NCI-H748 (cell line): Measurements from ENCODE around the gene LRRC71.

Experiments
- DNase-seq: peaks from one replicate; lab custom pipeline; 2025; ENCODE audit not compliant: unreplicated experiment; lab: John Stamatoyannopoulos, UW

Gene LRRC71

DNA sequence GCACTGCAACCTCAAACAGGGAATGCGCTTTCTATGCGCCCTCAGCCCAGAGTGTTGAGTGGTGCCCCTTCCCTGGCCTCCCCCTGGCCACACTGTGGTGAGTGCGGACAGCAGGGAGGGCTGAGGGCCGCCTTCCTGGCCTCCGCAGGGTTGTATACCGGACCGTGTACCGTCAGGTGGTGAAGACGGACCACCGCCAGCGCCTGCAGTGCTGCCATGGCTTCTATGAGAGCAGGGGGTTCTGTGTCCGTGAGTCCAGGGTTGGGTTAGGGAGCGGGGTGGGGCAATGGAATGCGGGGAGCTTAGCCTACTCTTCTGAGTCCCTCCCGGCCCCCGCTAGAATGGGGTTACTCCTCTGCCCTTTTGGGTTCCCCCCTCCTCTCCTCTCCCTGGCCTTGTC lies 15.3 kb upstream of the LRRC71 start:
- DNase-seq, result no peak

- DNase-seq, result no peak
These were observed 14.8 kb upstream of the LRRC71 start for GRCh38 chr1:156905651-156906050.

DNA sequence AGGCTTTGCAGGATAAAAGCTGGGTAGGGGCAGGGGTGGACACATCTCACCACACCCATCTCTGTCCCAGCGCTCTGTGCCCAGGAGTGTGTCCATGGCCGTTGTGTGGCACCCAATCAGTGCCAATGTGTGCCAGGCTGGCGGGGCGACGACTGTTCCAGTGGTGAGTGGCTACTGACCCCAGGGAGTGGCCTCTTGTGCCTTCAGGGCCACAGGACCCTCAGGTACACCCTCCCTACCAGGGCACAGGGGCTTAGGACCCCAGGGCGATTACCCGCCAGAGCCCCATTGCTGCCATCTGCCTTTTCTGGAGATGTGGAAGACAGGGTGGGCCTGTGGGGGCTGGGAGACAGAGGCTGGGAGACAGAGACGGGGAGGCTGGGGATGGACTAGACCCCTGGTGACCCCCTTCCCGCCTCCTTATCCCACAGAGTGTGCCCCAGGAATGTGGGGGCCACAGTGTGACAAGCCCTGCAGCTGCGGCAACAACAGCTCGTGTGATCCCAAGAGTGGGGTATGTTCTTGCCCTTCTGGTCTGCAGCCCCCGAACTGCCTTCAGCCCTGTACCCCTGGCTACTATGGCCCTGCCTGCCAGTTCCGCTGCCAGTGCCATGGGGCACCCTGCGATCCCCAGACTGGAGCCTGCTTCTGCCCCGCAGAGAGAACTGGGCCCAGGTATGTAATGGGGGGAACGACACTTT lies 14.1 kb upstream of the LRRC71 start:
- no peak for DNase-seq

DNA sequence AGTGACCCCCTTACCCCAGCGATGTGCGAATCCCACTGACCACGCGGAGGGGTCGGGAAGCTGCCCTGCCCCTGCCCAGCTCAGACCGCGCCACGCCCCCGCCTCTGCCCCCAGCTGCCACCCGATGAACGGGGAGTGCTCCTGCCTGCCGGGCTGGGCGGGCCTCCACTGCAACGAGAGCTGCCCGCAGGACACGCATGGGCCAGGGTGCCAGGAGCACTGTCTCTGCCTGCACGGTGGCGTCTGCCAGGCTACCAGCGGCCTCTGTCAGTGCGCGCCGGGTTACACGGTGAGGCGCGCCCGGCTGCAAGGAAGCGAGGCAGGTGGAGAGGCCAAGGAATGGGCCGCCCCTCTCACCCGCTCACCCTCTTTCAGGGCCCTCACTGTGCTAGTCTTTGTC lies 11.9 kb upstream of the LRRC71 start:
- DNase-seq, result peak; percentile 25

GRCh38 chr1:156908955-156909354 lies 11.5 kb upstream of the LRRC71 start:
- no peak for DNase-seq

DNA sequence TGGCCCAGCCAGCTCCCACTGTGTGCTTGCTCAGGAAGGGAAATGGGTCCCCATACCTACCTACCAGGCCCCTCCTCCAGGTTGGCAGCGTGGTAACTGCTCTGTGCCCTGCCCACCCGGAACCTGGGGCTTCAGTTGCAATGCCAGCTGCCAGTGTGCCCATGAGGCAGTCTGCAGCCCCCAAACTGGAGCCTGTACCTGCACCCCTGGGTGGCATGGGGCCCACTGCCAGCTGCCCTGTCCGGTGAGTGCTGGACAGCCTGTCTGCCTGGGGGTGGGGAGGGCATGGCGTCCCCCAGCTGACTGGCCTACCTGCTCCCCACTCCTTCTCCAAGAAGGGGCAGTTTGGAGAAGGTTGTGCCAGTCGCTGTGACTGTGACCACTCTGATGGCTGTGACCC lies 10.8 kb upstream of the LRRC71 start:
- DNase-seq, result no peak

DNA sequence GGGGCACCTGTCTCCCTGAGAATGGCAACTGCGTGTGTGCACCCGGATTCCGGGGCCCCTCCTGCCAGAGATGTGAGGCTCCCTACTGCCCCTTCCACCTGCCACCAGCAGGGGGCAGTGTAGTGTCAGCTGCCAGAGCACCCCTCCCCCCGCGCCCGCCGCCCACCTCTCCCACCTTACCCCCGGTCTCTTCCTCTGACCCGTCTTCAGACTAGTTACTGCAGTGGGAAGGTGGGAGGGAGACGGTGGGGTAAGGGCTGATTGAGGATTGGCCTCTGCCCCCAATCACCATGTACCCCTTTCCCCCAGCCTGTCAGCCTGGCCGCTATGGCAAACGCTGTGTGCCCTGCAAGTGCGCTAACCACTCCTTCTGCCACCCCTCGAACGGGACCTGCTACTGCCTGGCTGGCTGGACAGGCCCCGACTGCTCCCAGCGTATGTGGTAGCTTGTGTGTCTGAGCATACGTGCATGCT lies 10.1 kb upstream of the LRRC71 start:
- DNase-seq, result peak; percentile 29

GRCh38 chr1:156911577-156912298 lies 8.7 kb upstream of the LRRC71 start:
- DNase-seq, result no peak

DNA sequence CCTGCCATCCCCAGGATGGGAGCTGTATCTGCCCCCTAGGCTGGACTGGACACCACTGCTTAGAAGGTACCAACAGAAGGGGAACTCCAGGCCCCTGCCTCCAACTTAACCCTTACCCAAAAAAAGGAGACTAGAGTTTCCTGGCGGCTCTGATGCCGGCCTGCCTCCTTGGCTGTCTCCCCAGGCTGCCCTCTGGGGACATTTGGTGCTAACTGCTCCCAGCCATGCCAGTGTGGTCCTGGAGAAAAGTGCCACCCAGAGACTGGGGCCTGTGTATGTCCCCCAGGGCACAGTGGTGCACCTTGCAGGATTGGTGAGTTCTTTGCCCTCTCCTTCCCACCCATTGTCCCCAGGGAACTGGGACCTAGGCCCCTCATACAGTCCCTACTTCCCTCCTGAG lies 8.1 kb upstream of the LRRC71 start:
- no peak for DNase-seq

DNA sequence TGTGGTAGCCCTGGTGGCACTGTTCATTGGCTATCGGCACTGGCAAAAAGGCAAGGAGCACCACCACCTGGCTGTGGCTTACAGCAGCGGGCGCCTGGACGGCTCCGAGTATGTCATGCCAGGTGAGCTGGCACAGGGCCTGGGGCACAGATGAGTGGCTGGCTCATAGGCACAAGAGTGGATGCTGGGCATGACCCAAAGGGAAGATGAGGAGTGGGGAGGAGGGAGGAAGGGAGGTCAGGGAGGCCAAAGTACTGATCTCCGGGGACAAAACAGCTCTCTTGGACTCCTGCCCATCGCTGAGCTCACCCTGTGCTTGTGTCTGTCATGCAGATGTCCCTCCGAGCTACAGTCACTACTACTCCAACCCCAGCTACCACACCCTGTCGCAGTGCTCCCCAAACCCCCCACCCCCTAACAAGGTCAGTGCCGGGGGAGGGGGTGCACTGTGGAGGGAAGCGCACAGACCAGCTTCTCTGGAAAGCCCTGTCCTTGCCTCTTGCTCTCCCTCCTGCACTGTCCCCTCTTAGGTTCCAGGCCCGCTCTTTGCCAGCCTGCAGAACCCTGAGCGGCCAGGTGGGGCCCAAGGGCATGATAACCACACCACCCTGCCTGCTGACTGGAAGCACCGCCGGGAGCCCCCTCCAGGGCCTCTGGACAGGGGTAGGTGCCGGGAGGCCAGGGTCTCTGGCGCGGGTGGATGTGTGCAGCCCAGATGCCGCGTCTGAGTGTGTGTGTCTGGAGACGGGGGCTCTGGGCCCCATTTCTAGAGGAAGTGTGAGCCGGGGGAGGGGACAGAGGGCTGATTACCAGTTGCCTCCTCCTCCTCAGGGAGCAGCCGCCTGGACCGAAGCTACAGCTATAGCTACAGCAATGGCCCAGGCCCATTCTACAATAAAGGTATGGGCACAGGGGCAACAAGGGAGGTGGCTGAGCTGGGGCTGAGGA lies 7.3 kb upstream of the LRRC71 start:
- DNase-seq, result no peak

DNA sequence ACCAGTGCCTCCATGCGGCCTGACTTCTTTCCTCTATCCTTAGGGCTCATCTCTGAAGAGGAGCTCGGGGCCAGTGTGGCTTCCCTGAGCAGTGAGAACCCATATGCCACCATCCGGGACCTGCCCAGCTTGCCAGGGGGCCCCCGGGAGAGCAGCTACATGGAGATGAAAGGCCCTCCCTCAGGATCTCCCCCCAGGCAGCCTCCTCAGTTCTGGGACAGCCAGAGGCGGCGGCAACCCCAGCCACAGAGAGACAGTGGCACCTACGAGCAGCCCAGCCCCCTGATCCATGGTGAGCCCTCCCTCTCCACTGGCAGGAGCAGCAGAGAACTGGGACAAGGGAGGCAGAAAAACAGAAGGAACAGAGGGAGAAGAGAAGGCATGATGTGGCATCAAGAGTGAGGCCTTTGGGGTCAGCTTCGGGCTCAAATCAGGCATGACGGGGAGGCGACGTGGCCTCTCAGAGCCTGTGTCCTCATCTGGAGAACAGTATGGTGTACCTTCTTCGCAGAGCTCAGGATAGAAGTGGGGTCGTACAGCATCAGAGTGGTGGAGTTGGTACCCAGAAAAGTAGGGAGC lies 6.5 kb upstream of the LRRC71 start:
- no peak for DNase-seq

GRCh38 chr1:156914440-156914856 lies 6.0 kb upstream of the LRRC71 start:
- no peak for DNase-seq

DNA sequence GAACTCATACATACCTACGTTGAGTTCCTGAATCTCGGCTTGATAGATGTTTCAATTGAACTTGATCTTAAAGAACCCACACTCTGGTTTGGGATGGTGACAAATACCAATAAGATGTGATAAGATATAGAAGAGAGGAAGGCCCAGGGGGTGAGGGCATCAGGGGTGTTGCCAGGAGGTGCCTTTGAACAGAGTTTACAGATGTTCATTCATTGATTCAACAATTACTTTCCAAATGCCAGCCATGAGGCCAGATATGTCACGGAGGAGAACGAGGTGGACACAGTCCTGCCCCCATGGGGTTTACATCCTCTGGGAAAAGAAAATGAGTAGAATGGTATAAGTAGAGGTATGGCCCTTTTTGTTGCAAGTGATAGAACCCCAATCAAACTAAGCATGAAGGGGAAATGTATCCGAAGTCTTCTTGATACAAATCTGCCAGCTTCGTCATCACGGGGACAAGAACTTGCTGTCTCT lies 659 bp downstream of the LRRC71 start:
- DNase-seq, result no peak

- DNase-seq, result peak; percentile 11
These were observed 2.7 kb downstream of the LRRC71 start for GRCh38 chr1:156922986-156923669.

DNA sequence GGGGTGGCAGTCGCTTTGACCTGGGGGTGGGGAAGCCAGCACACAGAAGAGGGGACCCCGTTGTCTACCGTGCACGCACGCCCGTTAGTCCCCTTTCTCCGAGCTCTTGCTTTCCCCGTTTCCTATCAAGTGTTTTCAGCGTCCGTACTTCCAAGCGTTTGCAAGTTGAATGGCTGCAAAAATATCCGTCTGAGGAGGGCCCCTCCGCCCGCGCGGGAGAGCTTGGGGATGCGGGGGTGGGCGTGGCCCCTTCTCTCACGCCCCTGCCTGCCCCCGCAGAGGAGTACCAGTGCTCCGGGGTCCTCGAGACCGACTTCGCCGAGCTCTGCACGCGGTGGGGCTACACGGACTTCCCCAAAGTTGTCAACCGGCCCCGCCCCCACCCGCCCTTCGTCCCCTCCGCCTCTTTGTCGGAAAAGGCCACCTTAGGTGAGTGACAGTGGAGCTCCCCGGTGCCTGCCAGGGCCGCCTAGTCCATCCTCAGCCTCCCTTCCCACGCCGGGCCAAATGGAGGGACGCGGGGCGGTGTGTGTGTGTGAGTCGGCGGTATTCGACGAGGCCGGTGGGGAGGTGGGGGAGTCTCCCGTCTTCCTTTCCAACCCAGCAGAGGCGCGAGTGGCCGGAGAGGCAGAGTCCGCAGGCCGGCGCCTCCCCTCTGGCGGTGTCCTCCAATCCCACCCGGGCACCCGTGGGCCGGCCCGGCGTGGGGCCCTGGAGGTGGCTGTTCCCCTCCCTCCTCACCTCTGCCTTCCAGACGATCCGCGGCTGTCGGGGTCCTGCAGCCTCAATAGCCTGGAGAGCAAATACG lies 3.4 kb downstream of the LRRC71 start:
- no peak for DNase-seq

DNA sequence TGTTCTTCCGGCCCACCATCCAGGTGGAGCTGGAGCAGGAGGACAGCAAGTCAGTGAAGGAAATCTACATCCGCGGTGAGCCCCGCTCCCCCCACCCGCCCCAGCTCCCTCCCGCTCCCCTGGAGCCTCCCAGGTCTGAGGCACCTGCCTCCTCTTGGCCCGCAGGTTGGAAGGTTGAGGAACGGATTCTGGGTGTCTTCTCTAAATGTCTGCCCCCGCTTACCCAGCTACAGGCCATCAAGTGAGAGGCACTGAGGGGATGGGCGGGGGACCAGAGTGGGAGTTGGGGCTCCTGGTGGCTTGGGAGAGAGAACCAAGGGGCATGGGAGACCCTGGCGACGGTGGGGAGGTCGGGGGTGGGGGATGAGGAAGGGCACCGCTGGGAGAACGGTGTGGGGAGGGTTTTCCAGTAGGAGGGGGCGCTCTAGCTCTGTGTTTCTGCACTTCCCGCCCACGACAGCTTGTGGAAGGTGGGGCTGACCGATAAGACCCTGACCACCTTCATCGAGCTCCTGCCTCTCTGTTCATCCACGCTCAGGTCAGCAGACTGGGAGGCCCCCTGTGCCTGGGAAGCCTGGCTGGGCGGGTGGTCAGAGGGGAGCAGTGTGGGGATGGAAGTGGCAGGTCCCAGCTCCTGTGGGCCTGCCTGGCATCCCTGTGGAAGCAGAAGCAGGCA lies 4.2 kb downstream of the LRRC71 start:
- peak; percentile 3 for DNase-seq

DNA sequence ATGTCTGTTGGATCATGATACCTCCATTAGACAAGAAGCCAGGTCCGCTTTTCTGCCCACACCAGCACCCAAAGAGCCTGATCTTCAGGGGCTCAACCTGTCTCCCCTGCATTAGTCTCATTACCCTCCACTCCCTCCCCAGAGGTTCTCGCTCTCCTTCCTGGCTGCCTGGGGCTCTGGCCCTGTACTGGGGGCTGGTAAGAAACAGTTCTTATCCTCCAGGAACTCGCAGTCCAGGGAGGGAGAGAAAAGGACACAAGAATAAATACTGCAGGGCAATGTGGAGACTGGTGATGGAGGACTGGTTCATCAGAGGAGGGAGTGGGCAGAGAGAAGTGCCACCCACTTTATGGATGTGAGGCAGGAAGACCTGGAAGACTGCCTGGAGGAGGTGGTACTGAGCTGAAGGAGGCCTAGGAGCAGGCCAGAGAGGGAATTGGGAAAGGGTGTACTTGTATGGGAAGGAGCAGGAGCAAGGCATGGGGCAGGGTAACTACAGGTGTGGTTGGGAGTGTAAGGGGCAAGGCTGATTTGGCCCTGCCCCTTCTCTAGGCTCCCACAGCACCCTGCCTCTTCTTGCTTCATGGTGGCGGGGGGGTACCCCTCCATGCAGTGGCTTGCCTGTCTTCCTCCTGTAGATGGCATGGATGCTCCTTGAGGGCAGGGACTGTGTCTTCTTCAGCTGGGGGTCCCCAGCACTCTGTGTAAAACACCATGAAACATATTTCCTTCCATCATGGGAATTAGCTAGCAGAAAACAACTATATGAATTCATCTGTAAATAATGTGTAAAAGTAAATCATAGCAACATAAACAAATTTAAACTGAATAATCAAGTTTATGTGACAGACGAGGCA lies 5.0 kb downstream of the LRRC71 start:
- no peak for DNase-seq

GRCh38 chr1:156926175-156926574 lies 5.7 kb downstream of the LRRC71 start:
- peak; percentile 19 for DNase-seq
